Stimulated activated CD8-positive, alpha-beta memory T cell treated with anti-CD3 and anti-CD28 coated beads, Interleukin-2, amount 100 ng/mL, for 48 hours (primary cell): Measurements from ENCODE around the gene EMSY.

Experiments used
- DNase-seq, 2 donors: peaks; one replicate each; pipeline ENCODE4 v3.0.0-alpha.2; 2020; ENCODE audit warnings: low read depth in 2 of 2

EMSY gene

DNA sequence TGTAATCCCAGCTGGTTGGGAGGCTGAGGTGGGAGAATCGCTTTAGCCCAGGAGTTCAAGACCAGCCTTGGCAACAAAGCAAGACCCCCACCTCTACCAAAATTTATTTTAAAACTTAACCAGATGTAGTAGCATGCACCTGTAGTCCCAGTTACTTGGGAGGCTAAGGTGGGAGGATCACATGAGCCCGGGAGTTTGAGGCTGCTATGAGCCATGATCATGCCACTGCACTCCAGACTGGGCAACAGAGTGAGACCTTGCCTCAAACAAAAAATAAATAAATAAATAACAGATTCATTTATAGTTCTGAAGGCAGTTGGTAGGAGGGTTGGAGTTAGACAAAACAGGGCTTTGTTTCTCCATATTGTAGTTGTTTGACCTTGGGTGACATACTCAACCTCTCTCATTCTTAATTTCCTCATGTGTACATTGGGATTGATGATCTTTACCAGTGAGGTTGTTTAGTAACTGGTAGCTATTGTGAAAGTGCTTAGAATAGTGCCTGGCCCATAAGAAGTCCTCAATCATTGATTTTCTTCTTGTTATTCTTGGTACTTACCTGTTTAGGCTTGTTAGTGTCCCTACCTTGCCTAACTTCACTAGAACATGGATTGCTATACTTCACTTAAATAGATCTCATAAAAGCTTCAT lies 79.1 kb downstream of the EMSY start:
- DNase-seq, result no peak

DNA sequence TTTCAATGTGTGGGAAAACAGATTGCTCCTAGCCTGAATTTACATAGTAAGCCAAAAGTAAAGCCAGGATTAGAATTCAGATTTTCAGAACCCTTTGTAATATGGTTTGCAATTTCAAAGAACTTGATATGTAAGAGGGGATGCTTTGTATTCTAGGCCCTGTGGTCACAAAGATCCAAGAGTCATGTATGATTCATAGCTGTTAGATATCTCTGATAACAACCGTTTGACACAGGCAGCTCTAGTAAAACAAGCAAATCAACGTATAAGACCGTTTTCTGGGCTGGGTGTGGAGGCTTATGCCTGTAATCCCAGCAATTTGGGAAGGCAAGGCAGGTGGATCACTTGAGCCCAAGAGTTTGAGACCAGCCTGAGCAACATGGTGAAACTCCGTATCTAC lies 79.6 kb downstream of the EMSY start:
- DNase-seq, result no peak

DNA sequence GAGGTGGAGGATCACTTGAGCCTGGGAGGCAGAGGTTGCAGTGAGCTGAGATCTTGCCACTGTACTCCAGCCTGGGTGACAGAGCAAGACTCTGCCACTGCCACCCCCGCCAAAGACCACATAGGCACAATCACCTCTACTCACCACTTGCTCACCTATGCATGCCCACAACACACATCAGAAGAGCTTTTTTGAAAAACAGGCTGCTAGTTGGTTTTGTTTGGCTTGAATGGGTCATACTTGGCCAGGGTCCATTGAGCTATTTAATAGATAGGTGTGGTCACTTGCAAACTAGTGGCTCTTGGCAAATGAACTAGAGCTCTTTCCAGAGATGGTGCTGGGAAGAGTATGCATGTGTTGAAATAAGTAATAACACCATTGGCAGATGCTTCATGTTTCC lies 80.1 kb downstream of the EMSY start:
- no peak for DNase-seq

GRCh38 chr11:76526878-76527277 lies 82.1 kb downstream of the EMSY start:
- no peak for DNase-seq

GRCh38 chr11:76542436-76542835 lies 97.6 kb downstream of the EMSY start:
- DNase-seq, result no peak

GRCh38 chr11:76543006-76543703 lies 98.3 kb downstream of the EMSY start:
- no peak for DNase-seq

DNA sequence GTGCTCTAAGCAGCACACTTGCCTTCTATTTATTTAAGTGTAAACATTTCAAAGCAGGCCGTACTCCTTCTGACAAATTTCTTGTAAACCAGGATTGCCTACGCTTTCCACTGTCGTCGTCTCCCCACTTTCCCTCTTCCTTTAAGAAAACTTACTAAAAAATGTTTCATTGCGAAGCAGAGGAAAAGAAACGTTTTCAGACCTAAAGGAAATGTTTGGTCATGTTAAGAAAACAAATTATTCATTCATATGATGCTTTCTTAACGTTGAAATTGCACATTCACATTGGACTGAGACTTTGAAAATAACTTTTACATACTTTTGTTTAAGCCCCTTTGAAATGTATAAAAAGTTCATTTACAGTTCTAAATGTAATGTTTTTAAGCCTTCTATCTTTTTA lies 106.0 kb downstream of the EMSY start:
- no peak for DNase-seq

DNA sequence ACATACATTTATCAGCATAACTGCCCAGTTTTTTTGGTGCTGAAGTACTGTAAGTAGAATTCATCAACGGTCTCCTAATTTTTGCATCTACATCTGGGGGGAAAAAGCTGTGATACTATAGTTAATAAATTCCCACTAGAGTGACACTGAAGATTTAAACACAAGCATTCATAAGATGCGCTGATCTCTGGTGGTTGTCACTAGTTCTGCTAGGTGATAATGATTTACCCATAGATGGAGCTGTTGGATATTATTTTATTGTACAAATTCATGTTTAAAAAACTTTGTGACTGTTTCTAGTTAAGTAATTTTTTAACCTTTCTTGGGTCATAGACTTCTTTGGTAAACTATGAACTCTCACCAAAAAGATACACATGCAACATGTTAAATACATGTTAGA lies 106.6 kb downstream of the EMSY start:
- no peak for DNase-seq

GRCh38 chr11:76552987-76553386 lies 108.2 kb downstream of the EMSY start:
- DNase-seq, result no peak

GRCh38 chr11:76553554-76554476 lies 109.0 kb downstream of the EMSY start:
- DNase-seq, result no peak

DNA sequence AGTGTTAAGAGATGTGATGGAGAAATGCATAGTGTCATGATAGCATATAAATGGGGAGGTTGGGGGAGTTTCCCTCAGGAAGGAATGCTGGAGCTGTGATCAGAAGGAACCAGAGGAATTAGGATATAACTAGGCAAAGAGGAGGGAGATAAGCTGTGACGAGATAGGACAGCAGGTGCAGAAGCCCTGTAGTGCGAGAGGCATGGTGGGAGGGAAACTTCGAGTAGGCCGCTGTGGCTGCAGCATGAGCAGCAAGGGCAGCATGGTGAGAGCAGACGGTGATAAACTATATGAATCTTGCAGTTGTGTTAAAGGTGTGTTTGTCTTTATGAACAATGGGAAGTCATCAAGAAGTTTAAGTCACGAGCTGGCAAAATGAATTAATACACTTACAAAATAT lies 109.9 kb downstream of the EMSY start:
- DNase-seq, result no peak

DNA sequence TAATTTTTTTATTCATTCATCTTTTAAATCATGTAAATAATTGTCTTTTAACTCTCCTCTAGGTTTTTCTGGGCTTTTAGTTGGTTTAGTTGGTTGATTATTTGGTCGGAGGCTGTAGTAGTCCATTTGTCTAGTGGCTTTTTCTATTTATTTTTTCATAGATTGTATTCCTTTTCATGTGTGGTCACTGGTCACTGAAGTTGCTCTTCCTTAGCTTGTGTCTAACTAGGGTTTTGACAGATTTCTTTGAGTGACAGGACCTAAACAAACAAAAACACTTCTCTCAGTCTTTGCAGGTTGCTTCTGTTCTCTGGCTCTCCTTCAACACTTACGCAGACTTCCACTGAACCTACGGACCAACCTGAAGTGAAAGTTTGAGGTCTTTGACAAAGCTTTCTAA lies 112.6 kb downstream of the EMSY start:
- no peak for DNase-seq

GRCh38 chr11:76558473-76558872 lies 113.7 kb downstream of the EMSY start:
- no peak for DNase-seq

DNA sequence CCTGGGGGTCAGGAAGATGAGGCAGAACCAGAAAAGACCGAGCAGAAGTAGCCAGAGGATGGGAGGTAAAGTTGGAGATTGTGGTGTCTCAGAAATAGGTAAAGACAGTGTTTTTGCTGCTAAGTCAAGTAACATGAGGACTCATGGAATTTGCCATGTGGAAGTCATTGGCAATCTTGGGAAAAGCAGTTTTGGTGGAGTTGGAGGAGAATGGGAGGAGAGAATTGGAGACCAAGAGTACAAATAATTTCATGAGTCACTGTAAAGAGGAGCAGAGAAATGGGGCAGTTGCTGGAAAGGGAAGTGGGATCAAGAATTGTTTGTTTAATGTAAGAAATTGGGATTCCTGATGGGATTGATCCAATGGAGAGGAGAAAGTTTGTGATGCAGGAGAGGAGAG lies 114.1 kb downstream of the EMSY start:
- no peak for DNase-seq

DNA sequence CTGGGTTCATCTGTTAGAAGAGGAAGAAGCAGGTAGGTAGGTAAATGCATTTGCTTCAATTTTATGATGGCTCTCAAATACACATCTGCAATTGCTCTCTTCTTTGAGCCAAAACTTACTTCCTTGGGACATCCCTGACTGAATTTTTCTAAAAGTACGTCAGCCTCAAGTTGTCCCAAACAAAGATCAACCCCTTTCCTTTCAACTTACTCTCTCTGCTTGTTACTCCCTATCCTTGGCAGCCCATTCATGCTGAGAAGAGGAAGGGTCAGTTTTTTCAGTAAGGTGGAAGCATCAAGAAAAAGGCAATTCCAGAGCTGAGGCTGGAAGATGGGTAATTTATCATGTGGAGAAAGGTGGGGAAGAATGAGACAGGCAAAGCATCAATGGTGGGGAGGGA lies 114.5 kb downstream of the EMSY start:
- DNase-seq, result no peak

- no peak for DNase-seq
Measured at GRCh38 chr11:76560219-76560618, 115.4 kb downstream of the EMSY start.

- DNase-seq, result no peak
Measured at GRCh38 chr11:76561245-76561644, 116.4 kb downstream of the EMSY start.

DNA sequence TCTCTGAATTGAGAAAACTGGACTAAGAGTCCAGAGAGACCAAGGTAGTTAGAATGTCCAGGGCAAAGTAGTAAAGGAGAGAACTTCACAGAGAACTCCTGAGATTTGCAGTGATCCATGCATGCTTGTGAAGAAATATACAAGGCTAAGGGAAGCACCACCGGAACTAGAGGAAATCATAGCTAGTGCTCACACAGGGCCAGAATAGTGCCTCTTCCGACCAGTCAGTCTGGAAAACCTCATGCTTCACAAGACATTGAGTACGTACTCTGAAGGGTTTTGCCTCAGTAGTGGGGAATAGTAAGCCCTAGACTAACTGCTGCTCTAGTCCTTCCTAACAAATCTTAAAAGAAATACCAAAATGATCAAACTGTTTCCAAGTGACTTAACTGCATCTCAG lies 117.7 kb downstream of the EMSY start:
- DNase-seq, result no peak

DNA sequence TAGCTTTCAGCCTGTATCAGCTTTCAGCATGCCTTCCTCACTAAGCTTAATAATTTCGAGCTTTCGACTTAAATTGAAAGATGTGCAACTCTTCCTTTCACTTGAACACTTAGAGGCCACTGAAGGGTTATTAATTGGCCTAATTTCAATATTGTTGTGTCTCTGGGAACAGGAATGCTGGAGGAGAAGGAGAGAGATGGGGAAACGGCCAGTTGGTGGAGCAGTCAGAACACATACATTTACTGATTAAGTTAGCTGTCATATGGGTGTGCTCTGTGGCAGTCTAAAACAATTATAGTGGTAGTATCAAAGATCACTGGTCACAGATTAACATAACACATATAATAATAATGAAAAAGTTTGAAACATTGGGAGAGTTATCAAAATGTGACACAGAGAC lies 119.5 kb downstream of the EMSY start:
- no peak for DNase-seq

- no peak for DNase-seq
Measured at GRCh38 chr11:76566811-76567210, 122.0 kb downstream of the EMSY start.

GRCh38 chr11:76567261-76567660 lies 122.4 kb downstream of the EMSY start:
- DNase-seq, result no peak

DNA sequence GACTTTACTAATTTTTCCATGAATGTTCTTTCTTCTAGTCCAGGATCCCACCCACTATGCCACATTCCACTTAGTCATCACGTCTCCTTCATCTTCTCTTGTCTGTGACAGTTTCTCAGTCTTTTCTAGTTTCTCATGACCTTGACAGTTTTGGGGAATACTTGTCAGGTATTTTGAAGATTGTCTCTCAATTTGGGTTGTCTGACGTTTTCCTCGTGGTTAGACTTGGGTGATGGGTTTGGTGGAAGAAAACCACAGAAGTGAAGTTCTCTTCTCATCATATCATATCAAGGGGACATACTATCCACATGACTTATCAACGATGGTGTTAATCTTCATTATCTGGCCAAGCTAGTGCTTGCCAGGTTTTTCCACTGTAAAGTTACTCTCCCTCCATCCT lies 123.3 kb downstream of the EMSY start:
- DNase-seq, result no peak

GRCh38 chr11:76568621-76569020 lies 123.8 kb downstream of the EMSY start:
- no peak for DNase-seq
